HFFc6 (cell line): ENCODE data around the gene ST8SIA5. TPM values are rescaled to one million over a fixed set of nuclear protein-coding genes. Genes with fewer than 3 reads are reported as not detected.
A peak's percentile ranks its signal among the peaks of the same experiment; 100 is the strongest.

Source experiments
- DNase-seq: peaks from one replicate; pipeline ENCODE4 v3.0.0-alpha.2; 2018
- H3K27ac Mint-ChIP-seq: 2 replicates; pipeline ENCODE4 v1.8.0; 2020; ENCODE audit warnings: mild to moderate bottlenecking, mixed read lengths
- H3K27me3 Mint-ChIP-seq: 2 replicates; pipeline ENCODE4 v1.8.0; 2021; ENCODE audit warnings: mild to moderate bottlenecking, moderate library complexity, mixed read lengths; ENCODE audit not compliant: insufficient read depth
- H3K36me3 Mint-ChIP-seq: 2 replicates; pipeline ENCODE4 v1.8.0; 2021; ENCODE audit warnings: low read depth, mixed read lengths
- H3K4me1 Mint-ChIP-seq: 2 replicates; pipeline ENCODE4 v1.8.0; 2020; ENCODE audit warnings: low read depth, mixed read lengths
- H3K4me3 Mint-ChIP-seq: 2 replicates; pipeline ENCODE4 v1.8.0; 2020; ENCODE audit warnings: mild to moderate bottlenecking, moderate library complexity, mixed read lengths
- H3K9me3 Mint-ChIP-seq: 2 replicates; pipeline ENCODE4 v1.8.0; 2020; ENCODE audit warnings: mild to moderate bottlenecking, mixed read lengths
- total RNA-seq, 6 experiments: library from RNA; stranded (reverse); fragmentation: NEBNext Ultra II Directional; extraction: Animal tissue kit (Norgen Biotek cat#: 25700); gene quantifications; 2 replicates in 1 of 6; 3 replicates in 5 of 6; pipeline ENCODE4 v1.2.3, GENCODE V29; 2021
- TF ChIP-seq, protein P1 (sequence below): fragments of 200-600 bp; sonication (generic); IDR thresholded peaks from 2 replicates; pipeline ENCODE4 v1.5.0; 2021; ENCODE audit warnings: antibody characterized with exemption, mild to moderate bottlenecking

Gene ST8SIA5
- total RNA-seq, 6 experiments from 2014 or later, result 0.23 TPM; not detected in 5

DNA sequence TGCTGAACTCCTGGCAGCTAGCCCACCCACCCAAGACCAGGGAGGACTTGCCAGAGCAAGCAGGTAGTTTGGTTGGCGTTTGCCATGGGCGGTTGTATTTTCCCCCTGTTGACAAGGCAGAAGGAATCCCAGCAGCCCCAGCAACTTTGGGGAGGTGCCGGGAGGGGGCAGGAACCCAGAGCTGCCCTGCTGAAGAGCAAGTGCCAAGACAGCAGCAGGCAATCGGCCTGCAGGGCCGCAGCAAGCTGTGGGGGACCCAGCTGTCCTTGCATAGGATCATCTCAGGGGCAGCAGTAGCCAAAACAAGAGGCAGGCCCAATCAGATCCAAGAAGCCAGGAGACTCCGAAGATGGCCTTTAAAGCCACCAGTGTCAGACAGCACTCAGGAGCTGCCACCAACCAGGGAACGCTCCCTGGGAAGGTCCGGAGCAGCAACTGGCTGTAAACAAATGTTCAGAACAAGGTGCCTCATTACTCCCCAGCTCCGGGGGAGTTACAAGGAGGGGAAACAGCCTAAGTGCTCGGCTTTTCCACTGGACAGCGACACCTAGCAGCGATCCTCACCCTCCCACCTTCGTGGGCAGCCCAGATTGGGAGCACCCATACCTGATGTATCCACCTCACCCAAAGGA, 2.1 kb downstream of the ST8SIA5 start:
- TF ChIP-seq, protein P1, sequence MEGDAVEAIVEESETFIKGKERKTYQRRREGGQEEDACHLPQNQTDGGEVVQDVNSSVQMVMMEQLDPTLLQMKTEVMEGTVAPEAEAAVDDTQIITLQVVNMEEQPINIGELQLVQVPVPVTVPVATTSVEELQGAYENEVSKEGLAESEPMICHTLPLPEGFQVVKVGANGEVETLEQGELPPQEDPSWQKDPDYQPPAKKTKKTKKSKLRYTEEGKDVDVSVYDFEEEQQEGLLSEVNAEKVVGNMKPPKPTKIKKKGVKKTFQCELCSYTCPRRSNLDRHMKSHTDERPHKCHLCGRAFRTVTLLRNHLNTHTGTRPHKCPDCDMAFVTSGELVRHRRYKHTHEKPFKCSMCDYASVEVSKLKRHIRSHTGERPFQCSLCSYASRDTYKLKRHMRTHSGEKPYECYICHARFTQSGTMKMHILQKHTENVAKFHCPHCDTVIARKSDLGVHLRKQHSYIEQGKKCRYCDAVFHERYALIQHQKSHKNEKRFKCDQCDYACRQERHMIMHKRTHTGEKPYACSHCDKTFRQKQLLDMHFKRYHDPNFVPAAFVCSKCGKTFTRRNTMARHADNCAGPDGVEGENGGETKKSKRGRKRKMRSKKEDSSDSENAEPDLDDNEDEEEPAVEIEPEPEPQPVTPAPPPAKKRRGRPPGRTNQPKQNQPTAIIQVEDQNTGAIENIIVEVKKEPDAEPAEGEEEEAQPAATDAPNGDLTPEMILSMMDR, result 0 out of 2 replicates have a peak, but pooled peaks have one; percentile 11
- DNase-seq, result no peak
- Mint-ChIP-seq H3K4me3 (no peak overlapping the region), H3K36me3 (no peaks in the 10 kb centered on the region), H3K27ac (no peak overlapping the region), H3K9me3 (no peaks in the 10 kb centered on the region), H3K4me1 (no peaks in the 10 kb centered on the region; the same call in 1 of the 2 replicates), H3K27me3 (peaks cover 47% of the 10 kb centered on the region)

DNA sequence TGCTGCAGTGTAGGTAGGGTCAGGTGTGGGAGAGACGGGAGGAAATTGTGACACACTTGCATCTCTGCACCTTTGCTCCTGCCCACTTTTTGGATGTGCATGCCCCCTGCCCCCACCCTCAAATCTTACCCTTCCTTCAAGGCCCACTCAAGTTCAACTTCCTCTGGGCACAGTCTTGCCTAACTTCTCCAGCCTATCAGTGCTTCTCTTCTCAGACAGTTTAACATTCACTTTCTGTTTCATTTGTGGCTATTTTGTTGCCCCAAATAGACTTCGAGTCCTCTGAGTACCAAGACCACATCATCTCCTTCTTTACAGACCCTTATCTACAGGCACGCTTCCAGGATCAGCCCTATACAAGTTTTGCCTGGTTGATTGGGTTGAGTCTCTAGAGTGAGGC, 2.7 kb downstream of the ST8SIA5 start:
- Mint-ChIP-seq H3K36me3 (no peaks in the 10 kb centered on the region), H3K27me3 (peaks cover 46% of the 10 kb centered on the region), H3K9me3 (no peaks in the 10 kb centered on the region), H3K4me1 (no peaks in the 10 kb centered on the region; the same call in 1 of the 2 replicates), H3K4me3 (no peak overlapping the region), H3K27ac (no peak overlapping the region)
- TF ChIP-seq, protein P1, result no peak
- DNase-seq, result no peak

DNA sequence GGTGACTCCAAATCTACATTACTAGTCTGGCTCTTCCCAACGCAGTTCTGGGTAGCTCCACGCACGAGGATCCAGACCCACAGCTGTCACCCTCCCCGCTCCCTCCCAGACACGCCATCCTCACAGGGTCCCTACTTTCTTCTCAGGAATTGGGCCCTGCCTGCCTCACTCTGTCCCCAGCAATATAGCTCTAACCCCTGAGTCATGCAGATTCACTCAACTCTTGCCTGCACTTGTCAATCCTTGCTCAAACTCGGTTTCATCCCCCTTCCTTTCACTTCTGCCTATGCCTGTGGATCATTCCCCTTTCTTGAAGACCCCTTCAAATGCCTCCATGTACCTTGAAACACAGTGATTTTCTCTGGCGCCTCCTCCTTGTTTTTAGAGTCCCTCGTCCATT, 5.0 kb downstream of the ST8SIA5 start:
- no peaks in the 10 kb centered on the region for H3K9me3 Mint-ChIP-seq
- no peaks in the 10 kb centered on the region for H3K4me1 Mint-ChIP-seq
- no peak overlapping the region for H3K4me3 Mint-ChIP-seq
- no peak overlapping the region for H3K27ac Mint-ChIP-seq
- DNase-seq, result no peak
- no peaks in the 10 kb centered on the region for H3K36me3 Mint-ChIP-seq
- TF ChIP-seq, protein P1, result no peak
- H3K27me3 Mint-ChIP-seq, result peaks cover 34% of the 10 kb centered on the region

DNA sequence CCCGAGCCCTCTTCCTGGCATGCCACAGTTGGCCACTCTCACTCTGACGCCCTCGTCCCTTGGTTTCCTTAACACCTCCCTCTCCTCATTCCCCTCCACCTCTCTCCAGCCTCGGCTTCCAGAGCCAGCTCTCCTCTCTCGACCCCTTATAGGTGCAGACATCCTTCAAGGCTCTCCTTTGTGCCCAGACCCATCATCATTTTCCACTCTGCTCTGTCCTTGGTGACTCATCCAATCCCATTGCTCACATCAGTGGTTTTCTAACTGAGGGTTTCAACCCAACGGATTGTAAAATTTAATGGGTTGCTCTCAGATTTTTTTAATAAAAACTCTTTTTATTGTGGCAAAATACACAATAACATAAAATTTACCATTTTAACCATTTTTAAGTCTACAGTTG, 6.2 kb downstream of the ST8SIA5 start:
- H3K4me1 Mint-ChIP-seq, result no peaks in the 10 kb centered on the region
- no peaks in the 10 kb centered on the region for H3K36me3 Mint-ChIP-seq
- H3K4me3 Mint-ChIP-seq, result no peak overlapping the region
- no peak for DNase-seq
- TF ChIP-seq, protein P1, result no peak
- no peaks in the 10 kb centered on the region for H3K9me3 Mint-ChIP-seq
- H3K27me3 Mint-ChIP-seq, result peaks cover 34% of the 10 kb centered on the region
- no peak overlapping the region for H3K27ac Mint-ChIP-seq

DNA sequence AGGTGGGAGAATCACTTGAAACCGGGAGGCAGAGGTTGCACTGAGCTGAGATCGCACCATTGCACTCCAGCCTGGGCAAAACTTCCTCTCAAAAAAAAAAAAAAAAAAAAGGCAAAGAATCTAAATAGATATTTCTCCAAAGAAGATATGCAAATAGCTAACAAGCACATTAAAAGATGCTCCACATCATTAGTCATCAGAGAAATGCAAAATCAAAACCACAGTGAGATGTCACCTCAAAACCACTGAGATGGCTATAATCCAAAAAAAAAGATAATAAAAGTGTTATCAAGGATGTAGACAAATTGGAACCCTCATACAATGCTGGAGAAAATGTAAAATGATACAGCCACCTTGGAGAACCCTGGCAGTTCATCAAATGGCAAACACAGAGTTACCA, 8.4 kb downstream of the ST8SIA5 start:
- no peaks in the 10 kb centered on the region for H3K4me1 Mint-ChIP-seq
- no peak overlapping the region for H3K4me3 Mint-ChIP-seq
- H3K27ac Mint-ChIP-seq, result no peak overlapping the region
- TF ChIP-seq, protein P1, result no peak
- DNase-seq, result no peak
- H3K27me3 Mint-ChIP-seq, result peaks cover 27% of the 10 kb centered on the region
- no peaks in the 10 kb centered on the region; the same call in 1 of the 2 replicates for H3K9me3 Mint-ChIP-seq
- no peaks in the 10 kb centered on the region for H3K36me3 Mint-ChIP-seq
